B cell (primary cell): ENCODE data around the gene TMEM43. TPM values are rescaled to one million over a fixed set of nuclear protein-coding genes. Genes with fewer than 3 reads are reported as not detected.

Experiments
- ATAC-seq: fragments of 200-7000 bp; cut with Tn5 transposase; one replicate; pipeline ENCODE4 v1.10.0; 2021; ENCODE audit warnings: low read depth, mild to moderate bottlenecking, moderate number of reproducible peaks, moderate library complexity
- CTCF ChIA-PET: fragments of 350-600 bp; sonication (Branson Sonifier 250); formaldehyde crosslinking; loops from one replicate; lab custom pipeline; 2021; ENCODE audit warnings: antibody characterized with exemption, inconsistent platforms; lab: Charles Lee
- POLR2A ChIA-PET: fragments of 350-600 bp; sonication (Branson Sonifier 250); formaldehyde crosslinking; loops from one replicate; lab custom pipeline; 2021; ENCODE audit warnings: antibody characterized with exemption; lab: Charles Lee
- DNase-seq: peaks from one replicate; pipeline ENCODE4 v3.0.0; 2013
- H2AFZ ChIP-seq: 2 replicates; pipeline ENCODE4 v1.6.1; 2012; ENCODE audit warnings: mild to moderate bottlenecking, low read depth, low read length; ENCODE audit not compliant: insufficient read depth, poor library complexity, severe bottlenecking
- H3K27ac ChIP-seq, 2 donors: 1 replicate in 1 of 2; 2 replicates in 1 of 2; pipeline ENCODE4 v1.5.1; 2012 to 2013; ENCODE audit warnings: low read length in 2 of 2, mild to moderate bottlenecking in 2 of 2, moderate library complexity in 1 of 2
- H3K27me3 ChIP-seq, 4 experiments: fragments of 200-600 bp in 1 of 4; sonication (generic) in 1 of 4; replicated peaks in 1 of 4; 1 replicate in 2 of 4; 2 replicates in 2 of 4; pipeline versions ENCODE4 v1.6.1 to v1.7.0; 2013 to 2016; ENCODE audit warnings: low read length in 3 of 4, mild to moderate bottlenecking in 2 of 4, mixed read lengths in 1 of 4, moderate library complexity in 1 of 4; ENCODE audit not compliant: insufficient read depth in 4 of 4, control insufficient read depth in 3 of 4; ENCODE audit errors: control extremely low read depth in 1 of 4
- H3K36me3 ChIP-seq, 2 experiments: replicated peaks in 1 of 2; 1 replicate in 1 of 2; 2 replicates in 1 of 2; pipeline versions ENCODE4 v1.6.1 to v1.7.1; 2013; ENCODE audit warnings: low read length in 1 of 2; ENCODE audit not compliant: insufficient read depth in 2 of 2, control insufficient read depth in 1 of 2; ENCODE audit errors: control extremely low read depth in 1 of 2, extremely low read depth in 1 of 2
- H3K4me1 ChIP-seq, 2 donors: fragments of 200-600 bp in 1 of 2; sonication (generic) in 1 of 2; 1 replicate in 1 of 2; 2 replicates in 1 of 2; pipeline versions ENCODE4 v1.5.1 to v1.6.1; 2013 to 2017; ENCODE audit warnings: low read length in 2 of 2; ENCODE audit not compliant: control insufficient read depth in 2 of 2, insufficient read depth in 2 of 2
- H3K4me2 ChIP-seq: replicated peaks from 2 replicates; pipeline ENCODE3; 2012; ENCODE audit warnings: mild to moderate bottlenecking, low read depth, low read length; ENCODE audit not compliant: poor library complexity, severe bottlenecking
- H3K4me3 ChIP-seq, 5 experiments: fragments of 200-600 bp in 1 of 5; sonication (generic) in 1 of 5; 1 replicate in 3 of 5; 2 replicates in 2 of 5; pipeline versions ENCODE4 v1.5.1 to v1.7.0; 2011 to 2016; ENCODE audit warnings: low read length in 4 of 5, mild to moderate bottlenecking in 4 of 5, low read depth in 2 of 5, control low read depth in 1 of 5, moderate library complexity in 1 of 5; ENCODE audit not compliant: insufficient read depth in 1 of 5; ENCODE audit errors: control extremely low read depth in 1 of 5, extremely low read depth in 1 of 5
- H3K79me2 ChIP-seq: fragments of 200-600 bp; sonication (generic); one replicate; pipeline ENCODE4 v1.6.0; 2016; ENCODE audit warnings: low read length; ENCODE audit not compliant: control insufficient read depth, insufficient read depth
- H3K9ac ChIP-seq: fragments of 200-600 bp; sonication (generic); 2 replicates; pipeline ENCODE4 v1.6.1; 2017; ENCODE audit warnings: mild to moderate bottlenecking, low read length, moderate library complexity
- H3K9me3 ChIP-seq, 3 donors: one replicate each; pipeline versions ENCODE4 v1.6.1 to v1.7.1; 2013; ENCODE audit warnings: low read length in 2 of 3; ENCODE audit not compliant: control insufficient read depth in 2 of 3, insufficient read depth in 1 of 3; ENCODE audit errors: control extremely low read depth in 1 of 3
- H4K20me1 ChIP-seq: 2 replicates; pipeline ENCODE4 v1.6.0; 2012; ENCODE audit warnings: mild to moderate bottlenecking, low read length; ENCODE audit not compliant: insufficient read depth, control insufficient read depth, poor library complexity, severe bottlenecking
- H3K27ac Mint-ChIP-seq: one replicate; pipeline ENCODE4 v1.8.0; 2021; ENCODE audit warnings: mixed read lengths
- H3K27me3 Mint-ChIP-seq: one replicate; pipeline ENCODE4 v1.8.0; 2021; ENCODE audit warnings: mixed read lengths
- H3K4me1 Mint-ChIP-seq: one replicate; pipeline ENCODE4 v1.8.0; 2021; ENCODE audit warnings: mixed read lengths
- H3K4me3 Mint-ChIP-seq: one replicate; pipeline ENCODE4 v1.8.0; 2021; ENCODE audit warnings: mixed read lengths
- H3K9me3 Mint-ChIP-seq: one replicate; pipeline ENCODE4 v1.8.0; 2022; ENCODE audit warnings: mixed read lengths; ENCODE audit not compliant: insufficient read depth
- CTCF ChIP-seq: fragments of 200-600 bp; IDR thresholded peaks from one replicate; pipeline ENCODE4 v1.8.0; 2022; ENCODE audit warnings: antibody characterized with exemption, mild to moderate bottlenecking
- EZH2 ChIP-seq: IDR thresholded peaks from 2 replicates; pipeline ENCODE4 v1.6.1; 2012; ENCODE audit warnings: borderline replicate concordance, low read depth, mild to moderate bottlenecking, moderate library complexity, low read length; ENCODE audit not compliant: insufficient read depth, poor library complexity, severe bottlenecking
- WGBS: methylation state at CpG from one replicate; pipeline ENCODE4 v1.1.5; 2013; ENCODE audit warnings: missing lambda C conversion rate; ENCODE audit not compliant: insufficient coverage; 5-methylcytosine and 5-hydroxymethylcytosine counted together
- intact Hi-C: fragments of 100-400 bp; cut with micrococcal nuclease; formaldehyde crosslinking; loops from one replicate; pipeline ENCODE4 v1.10.0; 2022
- polyA plus RNA-seq: library from polyadenylated mRNA; depleted of rRNA; stranded (reverse); fragments of >200 nt; gene quantifications from 2 replicates; pipeline ENCODE4 v1.2.3, GENCODE V29; 2012
- total RNA-seq, 2 donors: library from RNA; stranded (reverse); fragments of 120-200 nt in 1 of 2; gene quantifications; 1 replicate in 1 of 2; 2 replicates in 1 of 2; pipeline versions ENCODE4 v1.2.3 to v1.2.4, GENCODE V29; 2013 to 2022

Gene TMEM43
- total and polyA plus RNA-seq, 2 donors (not counting 1 experiment from before 2014, with no cell fraction given) = 29.5 to 37.6 TPM

GRCh38 chr3:14154276-14154675 lies 29.4 kb downstream of the TMEM43 start:
- no peaks in the 10 kb centered on the region for H3K9me3 ChIP-seq
- no peak overlapping the region for H2AFZ ChIP-seq
- Mint-ChIP-seq H3K9me3 (no peaks in the 10 kb centered on the region), H3K4me3 (no peak overlapping the region), H3K27ac (no peak overlapping the region), H3K4me1 (no peaks in the 10 kb centered on the region), H3K27me3 (no peaks in the 10 kb centered on the region)
- WGBS = 100% methylated on average over 5 of the region's 5 CpGs
- no peak for ATAC-seq
- intact Hi-C loops = no loop called here
- H3K4me1 ChIP-seq = no peaks in the 10 kb centered on the region
- POLR2A ChIA-PET = no interaction called here
- TF ChIP-seq EZH2 = no peak
- no peak for TF ChIP-seq CTCF
- H3K79me2 ChIP-seq = peaks cover 4% of the 10 kb centered on the region
- peaks cover 10 to 64% of the 10 kb centered on the region in 2 experiments for H3K36me3 ChIP-seq
- H3K4me2 ChIP-seq = no peak overlapping the region
- H3K4me3 ChIP-seq = no peak overlapping the region
- no peaks in the 10 kb centered on the region for H4K20me1 ChIP-seq
- no peaks in the 10 kb centered on the region for H3K27me3 ChIP-seq
- H3K27ac ChIP-seq = no peak overlapping the region
- no peak overlapping the region for H3K9ac ChIP-seq
- no peak for DNase-seq
- CTCF ChIA-PET = interaction anchor here (1.8 kb wide), 1 partner anchor 30 kb away, joined by 5 read pairs; the partner anchor contains the start of genes CHCHD4 and TMEM43

- no peak overlapping the region for H3K27ac ChIP-seq
- H2AFZ ChIP-seq = no peak overlapping the region
- H3K4me3 ChIP-seq = no peak overlapping the region
- Mint-ChIP-seq H3K27ac (no peak overlapping the region), H3K4me3 (no peak overlapping the region), H3K9me3 (no peaks in the 10 kb centered on the region), H3K27me3 (no peaks in the 10 kb centered on the region), H3K4me1 (no peaks in the 10 kb centered on the region)
- no peak overlapping the region for H3K4me2 ChIP-seq
- no peak for TF ChIP-seq EZH2
- no peaks in the 10 kb centered on the region for H3K27me3 ChIP-seq
- peaks cover 16 to 71% of the 10 kb centered on the region in 2 experiments for H3K36me3 ChIP-seq
- DNase-seq (no peak), ATAC-seq (no peak)
- no peaks in the 10 kb centered on the region for H3K4me1 ChIP-seq
- POLR2A ChIA-PET = no interaction called here
- intact Hi-C loops = no loop called here
- 81% methylated on average over 7 of the region's 7 CpGs for WGBS
- CTCF ChIA-PET = no interaction called here
- H3K9ac ChIP-seq = no peak overlapping the region
- peaks cover 6% of the 10 kb centered on the region for H3K79me2 ChIP-seq
- H4K20me1 ChIP-seq = no peaks in the 10 kb centered on the region
- no peaks in the 10 kb centered on the region for H3K9me3 ChIP-seq
Measured at GRCh38 chr3:14154895-14155440, 30.1 kb downstream of the TMEM43 start.
